ENCODE data around the gene CCL22.
"Not testable (repeated sequence)": the region's sequence is repeated elsewhere in the genome, so short reads cannot be mapped to it uniquely, and the experiment has no call there.

The CCL22 gene

DNA sequence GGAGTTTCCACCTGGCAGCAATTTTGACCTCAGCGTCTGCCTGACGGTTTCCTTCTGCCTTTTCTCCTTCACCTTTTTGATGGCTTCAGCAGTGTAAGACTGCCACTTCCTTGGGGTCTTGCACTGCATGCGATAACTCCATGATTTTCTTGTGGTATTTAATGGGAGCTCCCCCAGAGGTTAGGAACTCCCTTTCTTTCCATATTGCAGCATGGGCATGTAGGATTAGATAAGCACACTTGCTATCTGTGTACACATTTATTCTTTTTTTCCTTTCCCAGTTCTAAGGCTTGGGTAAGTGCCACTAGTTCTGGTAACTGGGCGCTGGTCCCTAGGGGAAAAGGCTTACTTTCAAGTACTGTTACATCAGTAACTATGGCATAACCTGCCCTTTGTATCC lies 38.9 kb downstream of the CCL22 start:
- DNase-seq, result not testable (repeated sequence)

DNA sequence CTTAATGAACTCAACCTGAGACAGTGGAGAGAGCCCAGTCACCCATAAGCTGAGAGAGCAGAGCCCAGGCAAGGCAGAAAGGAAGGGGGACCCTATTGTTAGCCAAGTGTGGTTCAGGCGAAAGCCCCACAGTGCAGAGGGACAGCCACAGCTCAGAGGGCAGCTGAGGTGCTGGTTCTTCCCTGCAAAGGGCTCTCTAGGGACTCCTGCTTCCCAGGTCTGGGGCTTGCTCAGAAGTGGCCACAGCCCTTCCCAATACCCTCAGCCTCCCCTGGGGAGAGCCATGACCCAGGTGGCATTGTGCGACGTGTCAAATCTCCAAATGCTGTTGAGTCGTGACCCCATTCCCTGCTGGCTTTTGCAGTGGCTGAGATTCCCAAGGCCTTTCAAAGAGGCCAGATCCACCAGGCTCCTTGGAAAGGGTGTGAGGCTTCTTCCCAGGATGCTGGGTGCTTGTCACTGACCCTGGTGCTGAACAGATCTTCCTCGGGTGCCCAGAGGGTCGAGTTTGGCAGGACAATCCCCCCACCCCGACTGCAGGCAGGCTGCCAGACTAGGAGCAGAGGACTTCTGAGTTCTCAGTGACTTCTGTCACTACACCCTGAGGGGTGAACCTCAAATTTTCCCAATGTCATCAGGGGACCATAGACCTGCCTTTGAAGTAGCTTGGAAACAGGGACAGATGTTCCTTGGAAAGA lies 43.5 kb downstream of the CCL22 start:
- DNase-seq, result no peak

DNA sequence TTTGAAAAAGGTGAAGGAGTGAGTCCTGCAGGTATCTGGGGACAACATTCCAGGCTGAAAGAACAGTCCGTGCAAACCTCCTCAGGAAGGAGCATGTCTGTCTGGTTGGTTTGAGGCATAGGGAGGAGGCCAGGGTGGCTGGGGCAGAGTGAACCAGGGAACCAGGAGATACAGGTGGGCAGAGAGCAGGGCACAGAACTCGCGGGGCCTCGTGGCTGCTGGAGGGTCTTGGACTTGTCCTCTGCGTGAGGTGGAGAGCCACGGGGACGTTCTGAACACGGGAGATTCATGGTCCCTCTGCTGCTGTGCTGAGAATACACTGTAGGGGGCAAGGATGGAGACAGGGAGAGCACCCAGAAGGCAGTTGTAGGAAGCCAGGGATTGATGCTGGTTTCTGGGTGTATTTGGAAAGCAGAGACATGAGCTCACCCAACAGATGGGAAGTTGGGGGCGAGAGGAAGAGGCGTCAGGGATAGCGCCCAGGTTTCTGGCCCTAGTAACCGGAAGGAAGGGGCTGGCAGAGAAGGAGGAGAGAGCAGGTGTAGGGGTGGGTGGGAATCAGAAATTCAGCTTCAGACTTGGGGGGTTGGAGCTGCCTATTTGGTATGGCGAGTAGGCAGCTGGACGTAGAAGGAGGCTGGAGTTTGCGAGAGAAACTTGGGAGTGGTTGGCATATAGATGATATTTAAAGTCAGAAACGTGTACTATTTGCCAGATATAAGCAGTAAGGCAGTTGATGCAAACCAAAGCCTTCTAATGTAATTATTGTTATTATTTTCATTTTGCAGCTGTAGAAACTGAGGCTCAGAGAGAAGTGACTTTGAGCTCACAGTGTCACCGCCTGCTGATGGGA lies 45.6 kb downstream of the CCL22 start, which contains the start of gene CCL17:
TSS of gene CCL17 (plus strand) at position 803 of the 853 bp plus-strand sequence. CDS start 9,166 bp downstream, outside the sequence.
- no peak for DNase-seq

DNA sequence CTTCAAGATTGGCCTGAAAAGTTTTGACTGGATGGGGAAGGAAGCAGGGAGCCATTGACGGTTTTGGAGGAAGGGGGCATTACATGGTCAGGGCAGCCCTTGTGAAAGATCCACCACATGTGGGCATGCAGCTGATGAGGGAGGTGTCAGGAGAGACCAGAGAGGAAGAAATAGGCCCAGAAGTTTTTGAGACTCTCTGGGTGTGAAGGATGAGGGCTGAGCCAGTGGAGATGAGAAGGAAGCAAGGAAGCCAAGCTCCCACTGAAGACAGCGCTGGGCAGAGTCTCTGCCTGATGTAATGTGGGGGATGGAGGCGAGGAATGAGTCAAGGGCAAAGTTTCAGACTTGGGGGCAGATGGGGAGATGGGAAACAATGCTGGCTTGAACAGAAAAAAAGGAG lies 46.5 kb downstream of the CCL22 start:
- DNase-seq, result no peak

GRCh38 chr16:57406881-57407280 lies 48.3 kb downstream of the CCL22 start:
- no peak for DNase-seq

- DNase-seq, result no peak
These were observed 49.2 kb downstream of the CCL22 start for GRCh38 chr16:57407521-57408353.

DNA sequence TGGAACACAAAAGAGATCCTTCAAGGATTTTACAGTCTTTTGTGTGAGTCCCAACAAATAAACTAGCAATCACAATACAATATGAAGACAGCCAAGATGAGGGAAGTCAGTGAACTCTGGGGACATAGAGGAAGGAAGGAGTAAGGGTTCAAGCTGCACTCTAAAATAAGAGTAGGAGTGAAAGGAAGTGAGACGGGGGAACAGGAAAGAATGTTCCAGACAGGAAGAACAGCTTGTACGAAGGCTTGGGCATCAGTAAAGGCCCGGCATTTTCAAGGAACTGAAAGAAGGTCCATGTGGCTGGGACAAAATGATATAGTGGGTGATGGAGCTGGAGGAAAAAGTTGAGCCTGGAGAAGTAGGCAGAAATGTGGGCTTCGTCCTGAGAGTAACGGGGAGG lies 50.5 kb downstream of the CCL22 start:
- peak; percentile 16 for DNase-seq

DNA sequence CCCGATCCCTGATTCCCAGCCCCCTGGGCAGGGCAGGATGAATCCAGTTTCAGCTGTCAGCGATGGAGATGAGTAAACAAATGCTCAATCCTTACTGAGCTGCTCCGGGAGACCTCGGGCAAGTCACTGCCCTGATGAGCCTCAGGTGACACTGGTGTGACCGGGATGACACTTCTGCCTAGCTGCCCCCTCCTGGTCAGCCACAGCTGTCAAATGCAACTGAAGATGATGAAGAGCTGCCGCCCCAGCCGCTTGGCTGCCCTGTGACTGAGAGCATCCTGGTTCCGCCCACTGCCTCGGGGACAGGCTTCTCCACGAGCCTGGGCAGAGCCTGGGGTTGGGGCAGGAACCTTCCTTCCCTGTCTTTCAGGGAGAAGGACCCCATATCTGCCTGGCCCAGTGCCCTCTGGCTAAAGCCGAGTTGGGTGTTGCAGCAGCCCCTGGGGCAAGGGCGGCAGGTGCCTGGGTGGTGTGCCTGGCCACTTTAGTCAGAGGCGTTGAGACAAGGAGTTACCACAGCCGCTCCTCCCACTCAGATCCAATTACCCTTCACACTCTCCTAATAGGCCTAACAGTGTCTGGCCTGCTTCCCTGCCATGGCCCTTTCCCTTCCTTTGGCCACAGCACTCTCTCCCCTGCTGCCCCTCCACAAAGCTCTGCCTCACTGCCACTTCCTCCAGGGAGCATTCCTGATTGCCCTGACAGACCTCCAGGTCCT lies 51.4 kb downstream of the CCL22 start:
- DNase-seq, result no peak

- DNase-seq, result no peak
These were observed 52.9 kb downstream of the CCL22 start for GRCh38 chr16:57411362-57411976.

GRCh38 chr16:57412584-57412983 lies 54.0 kb downstream of the CCL22 start:
- no peak for DNase-seq

DNA sequence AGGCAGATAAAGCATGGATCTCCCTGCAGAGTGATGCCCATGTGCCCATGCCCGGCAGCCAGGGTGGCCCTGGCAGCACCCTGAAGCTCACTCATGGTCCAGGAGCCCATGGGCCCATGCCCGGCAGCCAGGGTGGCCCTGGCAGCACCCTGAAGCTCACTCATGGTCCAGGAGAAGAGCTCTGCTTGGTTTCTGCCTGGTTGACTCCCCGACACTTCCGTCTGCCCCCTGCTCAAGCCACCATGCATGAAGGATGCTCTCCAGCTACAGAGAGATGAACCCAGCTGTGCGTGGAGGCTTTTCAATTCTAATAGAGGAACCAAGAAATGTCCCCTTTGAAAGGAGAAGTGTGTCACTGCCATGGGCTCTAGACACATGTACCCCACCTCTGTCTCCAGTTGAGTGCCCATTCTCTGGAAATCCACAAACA lies 54.7 kb downstream of the CCL22 start:
- no peak for DNase-seq

DNA sequence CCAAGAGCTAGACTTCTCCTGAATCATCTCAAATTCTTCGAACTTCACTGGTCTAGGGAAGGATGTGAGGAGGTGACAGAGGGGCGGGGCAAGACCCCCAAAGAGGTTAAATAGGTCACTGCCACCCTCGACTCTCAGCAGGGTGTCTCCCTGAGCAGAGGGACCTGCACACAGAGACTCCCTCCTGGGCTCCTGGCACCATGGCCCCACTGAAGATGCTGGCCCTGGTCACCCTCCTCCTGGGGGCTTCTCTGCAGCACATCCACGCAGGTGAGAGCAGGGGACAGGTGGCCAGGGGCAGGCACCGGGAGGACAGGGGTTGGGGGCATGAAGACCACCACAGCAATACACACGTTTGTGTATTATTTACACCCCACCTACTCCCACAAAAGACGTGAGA lies 55.1 kb downstream of the CCL22 start:
- DNase-seq, result no peak
